Measurements from ENCODE around the gene PIGC.

Gene PIGC

GRCh38 chr1:172468296-172468695 lies 24.4 kb upstream of the PIGC start:
- no peak overlapping the region for H3K27ac ChIP-seq
- DNase-seq (ENCODE audit: low read depth, low spot score): no peak

- no peak for DNase-seq (ENCODE audit: low read depth, low spot score)
- peak overlapping the region; percentile 33 for H3K27ac ChIP-seq
These were observed 23.6 kb upstream of the PIGC start for GRCh38 chr1:172467446-172467845.

- H3K27ac ChIP-seq: peak overlapping the region; percentile 33
- DNase-seq (ENCODE audit: low read depth, low spot score): no peak
These were observed 23.0 kb upstream of the PIGC start for GRCh38 chr1:172466795-172467407.

GRCh38 chr1:172465617-172466016 lies 21.7 kb upstream of the PIGC start:
- H3K27ac ChIP-seq: no peak overlapping the region
- no peak for DNase-seq (ENCODE audit: low read depth, low spot score)

- no peak overlapping the region for H3K27ac ChIP-seq
- no peak for DNase-seq (ENCODE audit: low read depth, low spot score)
These were observed 17.0 kb upstream of the PIGC start for GRCh38 chr1:172460887-172461315.

- no peak for DNase-seq (ENCODE audit: low read depth, low spot score)
- no peak overlapping the region for H3K27ac ChIP-seq
These were observed 16.3 kb upstream of the PIGC start for GRCh38 chr1:172460177-172460576.

GRCh38 chr1:172457479-172458130 lies 13.7 kb upstream of the PIGC start:
- no peak for DNase-seq (ENCODE audit: low read depth, low spot score)

GRCh38 chr1:172456344-172456769 lies 12.5 kb upstream of the PIGC start:
- no peak overlapping the region for H3K27ac ChIP-seq
- no peak for DNase-seq (ENCODE audit: low read depth, low spot score)

More at GRCh38 chr1:172457479-172458130, 13.7 kb upstream of the PIGC start:
- H3K27ac ChIP-seq: no peak overlapping the region

GRCh38 chr1:172455451-172455850 lies 11.6 kb upstream of the PIGC start:
- H3K27ac ChIP-seq: no peak overlapping the region

GRCh38 chr1:172453607-172454006 lies 9.7 kb upstream of the PIGC start:
- no peak for DNase-seq (ENCODE audit: low read depth, low spot score)
- H3K27ac ChIP-seq: no peak overlapping the region

More at GRCh38 chr1:172455451-172455850, 11.6 kb upstream of the PIGC start:
- DNase-seq (ENCODE audit: low read depth, low spot score): no peak

GRCh38 chr1:172453153-172453545 lies 9.3 kb upstream of the PIGC start:
- no peak overlapping the region for H3K27ac ChIP-seq
- DNase-seq (ENCODE audit: low read depth, low spot score): no peak

GRCh38 chr1:172452536-172453152 lies 8.8 kb upstream of the PIGC start:
- no peak overlapping the region for H3K27ac ChIP-seq
- no peak for DNase-seq (ENCODE audit: low read depth, low spot score)

- no peak overlapping the region for H3K27ac ChIP-seq
- DNase-seq (ENCODE audit: low read depth, low spot score): no peak
These were observed 7.2 kb upstream of the PIGC start for GRCh38 chr1:172451002-172451443.

GRCh38 chr1:172450524-172450885 lies 6.6 kb upstream of the PIGC start:
- DNase-seq (ENCODE audit: low read depth, low spot score): no peak
- H3K27ac ChIP-seq: no peak overlapping the region

GRCh38 chr1:172449585-172450523 lies 6.0 kb upstream of the PIGC start:
- DNase-seq (ENCODE audit: low read depth, low spot score): no peak
- peak overlapping the region; percentile 66 for H3K27ac ChIP-seq

GRCh38 chr1:172448995-172449584 lies 5.2 kb upstream of the PIGC start:
- DNase-seq (ENCODE audit: low read depth, low spot score): no peak
- H3K27ac ChIP-seq: peak overlapping the region; percentile 66

GRCh38 chr1:172447641-172448040 lies 3.8 kb upstream of the PIGC start:
- H3K27ac ChIP-seq: peak overlapping the region; percentile 66
- no peak for DNase-seq (ENCODE audit: low read depth, low spot score)

- no peak overlapping the region for H3K27ac ChIP-seq
These were observed 2.7 kb upstream of the PIGC start for GRCh38 chr1:172446547-172446946.

GRCh38 chr1:172442843-172443565 lies 865 bp downstream of the PIGC start:
- no peak overlapping the region for H3K27ac ChIP-seq

More at GRCh38 chr1:172446547-172446946, 2.7 kb upstream of the PIGC start:
- DNase-seq (ENCODE audit: low read depth, low spot score): no peak

More at GRCh38 chr1:172442843-172443565, 865 bp downstream of the PIGC start:
- DNase-seq (ENCODE audit: low read depth, low spot score): no peak

Measured in epithelial cell of prostate (primary cell).